Ascending aorta (tissue), 2 donors: ENCODE data around the gene KRT73. TPM values are rescaled to one million over a fixed set of nuclear protein-coding genes. Genes with fewer than 3 reads are reported as not detected.

ENCODE experiments used
- DNase-seq, 2 donors: peaks; one replicate each; pipeline ENCODE4 v3.0.0-alpha.2; 2019; ENCODE audit warnings: low spot score in 2 of 2
- H3K27ac ChIP-seq, 2 donors: fragments of 200-600 bp; sonication (generic); one replicate each; pipeline ENCODE4 v1.5.1; 2016 to 2017; ENCODE audit warnings: mild to moderate bottlenecking in 1 of 2
- H3K27me3 ChIP-seq: fragments of 200-600 bp; sonication (generic); one replicate; pipeline ENCODE4 v1.5.1; 2017
- H3K36me3 ChIP-seq, 2 donors: fragments of 200-600 bp; sonication (generic); one replicate each; pipeline ENCODE4 v1.5.1; 2016
- H3K4me1 ChIP-seq, 2 donors: fragments of 200-600 bp; sonication (generic); one replicate each; pipeline ENCODE4 v1.5.1; 2016 to 2017; ENCODE audit warnings: mild to moderate bottlenecking in 1 of 2
- H3K4me3 ChIP-seq, 2 donors: fragments of 200-600 bp; sonication (generic); one replicate each; pipeline ENCODE4 v1.5.1; 2016 to 2017; ENCODE audit warnings: mild to moderate bottlenecking in 1 of 2
- H3K9me3 ChIP-seq, 2 donors: fragments of 200-600 bp; sonication (generic); one replicate each; pipeline ENCODE4 v1.5.1; 2016
- intact Hi-C: fragments of 100-400 bp; cut with DNase I; formaldehyde crosslinking; loops from one replicate; pipeline ENCODE4 v1.15.1; 2023
- total RNA-seq: library from RNA; depleted of rRNA; stranded (reverse); fragments of >200 nt; gene quantifications from one replicate; pipeline ENCODE4 v1.1.0, GENCODE V29; 2016
- TF ChIP-seq, protein P1 (sequence below), 3 experiments: fragments of 200-600 bp in 2 of 3; fragments of 450-650 bp in 1 of 3; sonication (generic) in 2 of 3; IDR thresholded peaks; one replicate each; pipeline ENCODE4 v1.5.1; 2016 to 2019; ENCODE audit warnings: antibody characterized with exemption in 3 of 3, mild to moderate bottlenecking in 1 of 3, moderate library complexity in 1 of 3

Gene KRT73
- total RNA-seq, 1 donor from 2014 or later, result not detected

DNA sequence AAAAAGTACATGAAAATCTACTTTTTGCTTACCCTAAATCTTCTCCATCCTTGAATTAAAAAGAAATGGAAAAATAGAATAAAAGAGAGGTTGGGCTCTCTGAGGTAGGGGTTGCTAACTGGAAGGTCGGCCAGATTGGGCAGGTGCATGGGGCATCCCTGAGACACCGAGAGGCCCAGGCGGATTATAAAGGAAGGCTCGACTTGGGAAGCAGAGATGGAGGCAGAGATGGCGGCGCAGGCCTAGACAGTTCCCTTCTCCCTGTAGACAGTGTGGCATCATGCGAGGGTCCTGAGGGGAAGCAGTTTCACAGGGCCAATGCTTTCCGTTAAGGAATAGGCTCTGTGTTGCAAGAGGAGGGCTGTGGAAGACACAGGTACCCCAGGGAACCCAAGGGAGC, 41.0 kb downstream of the KRT73 start:
- intact Hi-C loops, result no loop called here
- Histone ChIP-seq H3K36me3 (no peaks in the 10 kb centered on the region), H3K4me1 (no peaks in the 10 kb centered on the region), H3K9me3 (no peaks in the 10 kb centered on the region), H3K4me3 (no peak overlapping the region), H3K27ac (no peak overlapping the region), H3K27me3 (no peaks in the 10 kb centered on the region)
- TF ChIP-seq, protein P1, sequence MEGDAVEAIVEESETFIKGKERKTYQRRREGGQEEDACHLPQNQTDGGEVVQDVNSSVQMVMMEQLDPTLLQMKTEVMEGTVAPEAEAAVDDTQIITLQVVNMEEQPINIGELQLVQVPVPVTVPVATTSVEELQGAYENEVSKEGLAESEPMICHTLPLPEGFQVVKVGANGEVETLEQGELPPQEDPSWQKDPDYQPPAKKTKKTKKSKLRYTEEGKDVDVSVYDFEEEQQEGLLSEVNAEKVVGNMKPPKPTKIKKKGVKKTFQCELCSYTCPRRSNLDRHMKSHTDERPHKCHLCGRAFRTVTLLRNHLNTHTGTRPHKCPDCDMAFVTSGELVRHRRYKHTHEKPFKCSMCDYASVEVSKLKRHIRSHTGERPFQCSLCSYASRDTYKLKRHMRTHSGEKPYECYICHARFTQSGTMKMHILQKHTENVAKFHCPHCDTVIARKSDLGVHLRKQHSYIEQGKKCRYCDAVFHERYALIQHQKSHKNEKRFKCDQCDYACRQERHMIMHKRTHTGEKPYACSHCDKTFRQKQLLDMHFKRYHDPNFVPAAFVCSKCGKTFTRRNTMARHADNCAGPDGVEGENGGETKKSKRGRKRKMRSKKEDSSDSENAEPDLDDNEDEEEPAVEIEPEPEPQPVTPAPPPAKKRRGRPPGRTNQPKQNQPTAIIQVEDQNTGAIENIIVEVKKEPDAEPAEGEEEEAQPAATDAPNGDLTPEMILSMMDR (IDR thresholded peaks at IDR 0.05), result no peak
- DNase-seq, result no peak

DNA sequence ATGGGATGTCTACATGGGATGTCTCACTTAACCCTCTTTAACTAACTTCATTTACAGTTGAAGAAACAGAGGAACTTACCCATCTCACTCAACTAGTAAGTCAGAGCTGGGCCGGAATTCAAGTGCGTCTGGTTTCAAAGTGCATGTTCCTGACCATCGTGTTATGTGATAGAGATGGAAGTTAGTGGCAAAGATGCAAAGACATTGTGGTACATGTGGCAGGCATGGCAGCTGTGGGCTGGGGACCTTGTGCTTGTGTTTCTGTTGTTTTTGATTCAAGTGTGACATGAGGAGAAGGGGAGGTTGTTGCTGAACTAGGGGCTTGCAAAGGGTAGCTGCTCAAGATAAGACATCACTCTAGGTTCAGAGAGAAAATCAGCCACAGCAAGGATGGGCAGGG, 42.4 kb downstream of the KRT73 start:
- Histone ChIP-seq H3K36me3 (no peaks in the 10 kb centered on the region), H3K4me3 (no peak overlapping the region), H3K4me1 (no peaks in the 10 kb centered on the region), H3K27me3 (no peaks in the 10 kb centered on the region), H3K9me3 (no peaks in the 10 kb centered on the region), H3K27ac (no peak overlapping the region)
- intact Hi-C loops, result no loop called here
- TF ChIP-seq, protein P1 (IDR thresholded peaks at IDR 0.05), result no peak
- no peak for DNase-seq

DNA sequence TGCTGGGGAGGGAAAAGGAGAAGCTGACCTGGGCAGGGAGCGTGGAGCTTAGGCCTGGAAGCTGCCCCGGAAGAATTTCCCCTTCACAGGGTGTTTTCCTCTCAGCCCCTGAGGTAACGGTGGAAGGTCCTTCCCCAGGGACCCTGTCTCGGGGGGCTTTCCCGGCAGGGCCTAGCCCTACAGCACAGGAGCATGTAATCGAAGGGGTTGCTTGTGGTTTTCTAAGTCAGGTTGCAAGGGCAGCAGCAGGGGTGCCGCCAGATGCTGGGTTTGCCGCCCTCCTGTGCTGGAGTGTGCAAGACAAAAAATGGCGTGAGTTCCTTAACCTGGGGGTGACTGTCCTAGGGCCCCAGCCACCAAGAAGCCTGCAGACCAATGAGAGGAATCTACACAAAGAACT, 43.1 kb downstream of the KRT73 start:
- TF ChIP-seq, protein P1 (IDR thresholded peaks at IDR 0.05), result no peak
- Histone ChIP-seq H3K27ac (no peak overlapping the region), H3K4me3 (no peak overlapping the region), H3K27me3 (no peaks in the 10 kb centered on the region), H3K4me1 (no peaks in the 10 kb centered on the region), H3K9me3 (no peaks in the 10 kb centered on the region), H3K36me3 (no peaks in the 10 kb centered on the region)
- intact Hi-C loops, result no loop called here
- DNase-seq, result no peak

DNA sequence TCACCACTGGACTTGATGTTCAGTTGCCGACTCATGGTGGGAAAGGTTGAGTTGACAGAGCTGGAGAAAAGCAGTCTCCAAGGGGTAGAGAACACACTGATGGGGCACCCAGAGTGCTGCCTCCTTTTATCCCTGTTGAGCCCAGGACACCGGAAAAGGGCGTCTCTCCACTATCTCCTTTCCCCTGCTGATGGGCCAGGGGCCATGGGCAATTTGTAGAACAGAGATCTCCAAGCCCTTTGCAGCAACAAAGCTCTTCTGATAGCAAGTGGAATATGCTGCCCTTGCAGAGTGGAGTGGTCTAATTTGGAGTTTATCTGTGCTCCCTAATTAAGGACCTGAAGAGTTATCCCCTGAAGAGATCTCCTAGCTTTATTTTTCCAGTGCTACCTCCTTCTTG, 44.6 kb downstream of the KRT73 start, which contains the start of gene KRT74:
Gene KRT74 (minus strand): TSS at position 101 of the 400 bp plus-strand sequence. CDS start 66 bp downstream, at position 35.
- intact Hi-C loops, result no loop called here
- TF ChIP-seq, protein P1 (IDR thresholded peaks at IDR 0.05), result no peak
- DNase-seq, result no peak
- no peak within 1 kb of the TSS for H3K27ac ChIP-seq
- H3K9me3 ChIP-seq, result no peaks in the 10 kb centered on the region
- H3K27me3 ChIP-seq, result no peaks in the 10 kb centered on the region
- H3K4me1 ChIP-seq, result no peaks in the 10 kb centered on the region
- H3K4me3 ChIP-seq, result no peak within 1 kb of the TSS
- H3K36me3 ChIP-seq, result no peaks in the 10 kb centered on the region

DNA sequence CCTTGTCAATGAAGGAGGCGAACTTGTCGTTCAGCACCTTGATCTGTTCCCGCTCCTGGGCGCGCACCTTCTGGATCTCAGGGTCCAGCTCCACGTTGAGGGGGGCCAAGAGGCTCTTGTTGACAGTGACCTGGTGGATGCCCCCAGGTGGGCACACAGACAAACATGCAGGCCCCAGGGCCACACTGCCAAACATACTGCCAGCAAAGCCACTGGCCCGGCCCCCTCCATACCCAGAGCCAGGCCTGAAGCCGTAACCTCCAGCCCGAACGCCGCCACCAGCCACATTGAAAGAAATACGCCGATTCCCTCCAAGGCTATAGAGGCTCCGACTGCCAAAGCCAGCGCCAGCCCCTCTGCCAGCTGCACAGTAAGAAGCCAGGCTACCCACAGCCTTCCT, 45.1 kb downstream of the KRT73 start:
- intact Hi-C loops, result no loop called here
- no peak for DNase-seq
- Histone ChIP-seq H3K4me3 (no peak overlapping the region), H3K9me3 (no peaks in the 10 kb centered on the region), H3K27ac (no peak overlapping the region), H3K4me1 (no peaks in the 10 kb centered on the region), H3K36me3 (no peaks in the 10 kb centered on the region), H3K27me3 (no peaks in the 10 kb centered on the region)
- TF ChIP-seq, protein P1 (IDR thresholded peaks at IDR 0.05), result no peak

DNA sequence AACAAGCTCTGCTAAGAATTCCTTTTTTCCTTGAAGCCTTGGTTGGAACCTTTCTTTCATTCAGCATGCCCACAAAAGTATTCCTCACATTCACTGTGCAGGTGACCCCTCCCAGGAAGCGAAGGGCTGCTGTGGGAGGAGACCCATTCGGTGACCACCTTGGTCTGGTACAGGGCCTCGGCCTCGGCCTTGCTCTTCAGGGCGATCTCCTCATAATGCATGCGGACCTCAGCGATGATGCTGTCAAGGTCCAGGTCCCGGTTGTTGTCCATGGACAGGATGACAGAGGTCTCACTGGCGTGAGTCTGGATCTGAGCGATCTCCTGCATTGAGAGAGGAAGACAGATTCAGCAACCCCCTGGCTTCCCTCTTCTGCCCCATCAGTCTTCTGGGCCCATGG, 47.8 kb downstream of the KRT73 start:
- Histone ChIP-seq H3K4me3 (no peak overlapping the region), H3K27ac (no peak overlapping the region), H3K27me3 (no peaks in the 10 kb centered on the region), H3K4me1 (no peaks in the 10 kb centered on the region), H3K36me3 (no peaks in the 10 kb centered on the region), H3K9me3 (no peaks in the 10 kb centered on the region)
- TF ChIP-seq, protein P1 (IDR thresholded peaks at IDR 0.05), result no peak
- intact Hi-C loops, result no loop called here
- DNase-seq, result no peak
